Activated T-cell treated with anti-CD3 and anti-CD28 coated beads for 24 hours (primary cell): ENCODE results near the gene TSACC.
"Not testable (repeated sequence)": the region's sequence is repeated elsewhere in the genome, so short reads cannot be mapped to it uniquely, and the experiment has no call there.

Experiments
- DNase-seq: peaks from one replicate; pipeline ENCODE4 v3.0.0-alpha.2; 2020; ENCODE audit warnings: low read depth

The TSACC gene

DNA sequence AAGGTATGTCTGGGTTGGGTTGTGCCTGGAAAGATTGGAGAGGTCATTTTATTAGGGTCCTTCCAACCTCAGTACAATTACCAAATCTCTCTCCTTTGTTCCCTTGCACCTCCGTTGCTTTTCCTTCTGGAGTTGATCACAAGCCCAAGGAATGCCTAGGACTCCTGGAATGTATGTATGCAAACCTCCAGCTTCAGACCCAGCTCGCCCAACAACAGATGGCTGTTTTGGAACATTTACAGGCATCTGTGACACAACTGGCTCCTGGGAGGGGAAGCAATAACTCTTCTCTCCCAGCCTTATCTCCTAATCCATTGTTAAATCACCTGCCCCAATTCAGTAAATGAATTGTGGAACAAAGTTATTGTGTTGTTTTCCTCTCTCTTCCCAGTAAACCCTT, 8.3 kb downstream of the TSACC start:
- no peak for DNase-seq

GRCh38 chr1:156347331-156347730, 9.0 kb downstream of the TSACC start:
- DNase-seq = no peak

GRCh38 chr1:156352481-156352880, 14.2 kb downstream of the TSACC start:
- DNase-seq = not testable (repeated sequence)

DNA sequence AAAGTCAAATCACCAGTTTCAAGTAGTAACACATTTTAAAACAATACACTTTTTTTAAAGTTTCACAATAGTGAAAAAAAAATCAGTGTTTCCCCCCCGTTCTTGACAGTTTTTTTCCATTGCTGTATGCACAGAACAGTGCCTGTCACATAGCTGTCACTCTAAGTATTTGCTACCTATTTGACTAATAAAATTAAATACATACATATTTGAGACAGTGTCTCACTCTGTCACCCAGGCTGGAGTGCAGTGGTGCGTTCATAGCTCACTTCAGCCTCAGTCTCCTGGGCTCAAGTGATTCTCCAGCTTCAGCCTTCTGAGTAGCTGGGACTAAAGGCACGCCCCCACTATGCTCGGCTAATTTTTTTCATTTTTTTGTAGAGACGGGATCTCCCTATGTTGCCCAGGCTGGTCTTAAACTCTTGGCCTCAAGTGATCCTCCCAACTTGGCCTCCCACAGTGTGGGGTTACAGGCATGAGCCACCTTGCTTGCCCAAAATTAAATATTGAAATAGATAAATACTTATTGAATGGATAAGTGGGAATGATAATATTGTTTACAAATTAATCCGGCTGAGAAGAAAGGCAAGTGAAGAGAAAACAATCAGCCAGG, 18.0 kb downstream of the TSACC start:
- no peak for DNase-seq

- DNase-seq = peak; percentile 47
Measured at GRCh38 chr1:156356875-156357534, 18.7 kb downstream of the TSACC start.

DNA sequence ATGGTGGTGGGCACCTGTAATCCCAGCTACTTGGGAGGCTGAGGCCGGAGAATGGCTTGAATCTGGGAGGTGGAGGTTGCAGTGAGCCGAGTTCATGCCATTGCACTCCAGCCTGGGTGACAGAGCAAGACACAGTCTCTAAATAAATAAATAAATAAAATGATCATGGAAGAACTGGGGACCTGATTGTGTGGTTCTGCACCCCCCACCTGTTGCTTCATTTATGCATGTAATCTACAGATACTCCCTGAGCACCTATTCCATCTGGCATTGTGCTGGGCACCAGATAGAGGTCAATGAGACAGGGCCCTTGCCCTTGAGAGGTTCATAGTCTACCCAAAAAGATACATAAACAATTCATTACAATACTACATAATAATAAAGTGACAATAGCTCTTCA, 19.7 kb downstream of the TSACC start:
- no peak for DNase-seq

DNA sequence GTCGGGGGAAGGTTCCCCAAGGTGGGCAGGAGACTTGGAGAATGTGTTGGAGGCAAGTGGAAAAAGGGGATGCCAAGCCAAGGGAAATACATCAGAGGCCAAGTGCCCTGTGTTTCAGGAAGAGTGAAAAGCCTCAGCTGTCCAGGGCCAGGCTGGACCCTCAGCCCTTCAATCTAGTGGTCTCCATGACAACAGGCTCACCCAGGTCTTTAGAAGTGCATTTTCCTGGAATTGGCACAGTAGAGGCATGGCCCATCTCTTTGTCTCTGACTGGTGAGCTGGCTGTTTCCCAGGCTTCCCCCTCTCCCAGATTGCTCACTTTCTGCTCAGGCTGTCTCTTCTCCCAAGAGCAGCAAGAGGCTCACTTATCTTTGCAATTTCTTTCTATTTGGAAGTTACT, 20.3 kb downstream of the TSACC start:
- no peak for DNase-seq

DNA sequence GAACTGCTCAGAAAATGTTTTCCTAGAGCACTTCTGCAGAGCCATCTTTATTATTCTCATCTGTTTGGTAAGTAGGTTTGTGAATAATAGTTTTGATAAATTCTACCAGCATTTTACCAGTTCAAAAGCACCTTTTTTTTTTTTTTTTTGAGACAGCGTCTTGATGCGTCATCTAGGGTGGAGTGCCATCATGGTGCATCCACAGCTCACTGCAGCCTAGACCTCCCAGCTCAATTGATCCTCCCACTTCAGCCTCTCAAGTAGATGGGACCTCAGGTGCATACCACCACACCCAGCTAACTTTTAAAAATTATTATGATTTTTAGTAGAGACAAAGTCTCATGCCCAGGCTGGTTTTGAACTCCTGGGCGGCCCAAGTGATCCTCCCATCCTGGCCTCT, 20.9 kb downstream of the TSACC start:
- no peak for DNase-seq

DNA sequence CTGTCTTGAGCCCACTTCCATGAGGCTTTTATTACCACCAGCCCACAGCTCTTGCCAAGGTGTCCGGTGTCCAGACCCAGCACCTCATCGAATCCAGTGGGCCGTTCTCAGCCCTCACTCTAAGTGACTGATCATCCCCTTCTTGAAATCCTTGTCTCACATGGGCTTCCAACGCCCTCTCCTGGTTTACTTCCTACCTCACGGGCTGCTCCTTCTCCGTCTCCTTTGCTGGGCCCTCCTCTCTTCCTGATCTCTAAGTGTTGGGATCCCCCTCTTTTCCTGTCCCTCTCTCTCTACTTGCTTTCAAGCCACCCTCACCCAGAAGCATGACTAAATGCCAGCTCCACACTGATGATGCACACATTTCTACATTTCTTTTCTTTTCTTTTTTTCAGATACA, 21.6 kb downstream of the TSACC start:
- DNase-seq = no peak

DNA sequence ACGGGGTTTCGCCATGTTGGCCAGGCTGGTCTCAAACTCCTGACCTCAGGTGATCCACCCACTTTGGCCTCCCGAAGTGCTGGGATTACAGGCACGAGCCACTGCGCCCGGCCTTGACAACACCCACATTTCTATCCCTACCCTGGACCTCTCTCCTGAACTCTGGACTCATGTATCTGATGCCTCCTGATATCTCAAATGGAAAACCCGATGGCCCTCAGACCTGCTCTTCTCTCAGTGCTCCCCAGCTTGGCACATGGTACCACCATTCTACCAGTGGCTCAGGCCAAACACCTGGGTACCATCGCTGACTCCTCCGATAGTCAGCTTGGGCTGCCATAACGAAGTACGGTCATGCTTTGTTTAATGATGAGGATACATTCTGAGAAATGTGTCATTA, 22.2 kb downstream of the TSACC start:
- DNase-seq = no peak

- DNase-seq = no peak
Measured at GRCh38 chr1:156365754-156366153, 27.4 kb downstream of the TSACC start.

DNA sequence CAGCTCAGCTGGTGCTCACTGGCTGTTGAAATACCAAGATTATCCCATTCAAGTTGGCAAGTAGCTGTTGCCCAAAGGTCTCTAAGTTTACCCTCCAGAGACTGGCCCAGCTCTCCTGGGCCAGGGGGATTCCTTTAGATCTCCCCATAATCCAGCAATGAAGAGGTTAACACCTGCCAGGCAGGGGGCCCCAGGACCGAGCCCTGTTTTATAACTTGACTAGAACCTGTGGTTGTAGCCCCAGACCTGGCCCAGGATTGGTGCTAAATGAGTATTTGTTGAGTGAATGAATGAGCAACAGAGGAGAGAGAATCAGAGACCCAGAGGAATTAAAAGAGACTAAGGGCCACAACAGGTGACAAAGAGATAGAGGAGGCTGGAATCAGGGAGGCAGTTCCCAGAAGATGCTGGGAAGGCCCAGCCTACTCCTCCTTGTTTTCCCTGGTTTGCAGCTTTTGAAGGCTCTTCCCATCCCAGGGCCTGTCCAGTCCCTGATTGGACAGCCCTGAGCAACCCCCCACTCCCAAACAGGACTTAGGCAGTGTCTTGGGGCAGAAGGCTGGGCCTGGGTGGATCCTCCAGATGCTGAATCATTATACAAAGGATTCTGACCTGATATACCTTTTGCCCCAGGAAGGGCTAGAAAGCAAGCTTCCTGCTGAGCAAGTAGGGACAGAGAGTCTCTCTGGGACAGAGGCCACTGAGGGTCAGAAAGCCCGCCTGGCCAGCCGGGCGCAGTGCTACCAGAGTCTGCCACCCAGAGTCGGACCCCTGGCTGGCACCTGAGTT, 28.2 kb downstream of the TSACC start:
- no peak for DNase-seq

DNA sequence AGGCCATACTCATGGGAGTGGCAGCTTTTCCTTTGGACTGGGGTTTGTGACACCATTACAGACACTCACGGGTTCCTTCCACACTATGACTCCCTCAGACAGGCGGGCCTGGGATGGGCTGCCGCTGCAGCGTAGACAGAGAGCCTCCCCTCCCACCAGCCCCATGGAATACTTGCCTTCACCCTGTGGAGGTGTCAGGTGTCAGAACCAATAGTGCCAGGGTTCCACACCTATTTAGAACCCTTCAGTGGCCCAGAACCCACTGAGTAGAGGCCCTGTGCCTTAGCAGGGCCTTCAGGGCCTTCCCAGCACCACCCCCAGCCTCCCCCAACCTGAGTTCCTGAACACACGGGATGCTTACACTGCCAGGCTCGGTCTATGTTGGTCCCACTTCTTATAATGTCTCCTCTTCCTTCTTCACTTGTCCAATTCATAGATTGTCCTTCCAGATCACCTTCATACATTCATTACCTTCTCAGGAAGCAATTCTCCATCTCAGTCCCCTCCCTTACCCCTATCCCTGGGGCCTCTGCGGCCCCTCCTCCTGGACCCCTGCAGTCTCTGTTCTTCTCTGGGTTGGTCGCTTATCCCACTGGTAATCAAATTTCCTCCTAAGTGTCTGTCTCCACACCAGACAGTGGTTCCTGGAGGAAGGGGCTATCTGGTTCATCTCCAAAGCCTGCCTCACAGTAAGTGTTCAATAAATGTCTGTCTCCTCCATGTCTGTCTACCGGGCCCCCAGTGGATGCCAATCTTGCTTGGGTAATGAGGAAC, 29.2 kb downstream of the TSACC start:
- no peak for DNase-seq

- DNase-seq = no peak
Measured at GRCh38 chr1:156368157-156368658, 29.9 kb downstream of the TSACC start.

DNA sequence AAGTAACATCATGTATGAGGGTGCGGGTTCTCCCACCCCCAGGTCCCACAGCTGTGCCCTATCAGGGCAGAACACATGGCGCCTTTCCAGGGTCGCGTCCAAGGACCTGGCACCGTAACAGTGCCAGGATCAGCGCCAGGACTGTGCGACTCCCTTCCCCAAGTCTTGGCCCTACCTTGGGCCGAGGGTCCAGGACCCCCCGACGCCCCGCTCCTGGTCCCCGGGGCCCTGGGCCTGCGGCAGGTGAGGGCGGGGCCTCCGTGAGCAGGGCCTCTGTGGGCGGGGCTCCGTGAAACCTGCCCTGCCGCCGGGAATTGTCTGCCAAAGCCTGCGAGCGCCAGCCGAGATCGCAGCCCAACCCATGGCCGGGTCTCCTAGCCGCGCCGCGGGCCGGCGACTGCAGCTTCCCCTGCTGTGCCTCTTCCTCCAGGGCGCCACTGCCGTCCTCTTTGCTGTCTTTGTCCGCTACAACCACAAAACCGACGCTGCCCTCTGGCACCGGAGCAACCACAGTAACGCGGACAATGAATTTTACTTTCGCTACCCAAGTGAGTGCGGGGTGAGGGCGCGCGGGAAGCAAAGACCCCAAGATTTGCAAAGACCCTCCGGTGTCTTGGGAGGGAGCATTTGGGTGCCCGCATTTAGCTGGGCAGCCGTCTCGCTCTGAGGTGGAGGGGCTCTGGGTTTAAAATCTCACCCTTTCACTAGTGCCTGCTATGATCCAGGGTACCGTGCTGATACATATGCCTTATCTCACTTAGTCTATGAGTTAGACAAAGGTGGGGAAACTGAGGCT, 30.8 kb downstream of the TSACC start, which contains the start of gene RHBG:
Gene RHBG, plus strand, starts transcription at position 323 of the 796 bp plus-strand sequence. Its CDS starts 39 bp downstream, at position 362.
- DNase-seq = no peak

DNA sequence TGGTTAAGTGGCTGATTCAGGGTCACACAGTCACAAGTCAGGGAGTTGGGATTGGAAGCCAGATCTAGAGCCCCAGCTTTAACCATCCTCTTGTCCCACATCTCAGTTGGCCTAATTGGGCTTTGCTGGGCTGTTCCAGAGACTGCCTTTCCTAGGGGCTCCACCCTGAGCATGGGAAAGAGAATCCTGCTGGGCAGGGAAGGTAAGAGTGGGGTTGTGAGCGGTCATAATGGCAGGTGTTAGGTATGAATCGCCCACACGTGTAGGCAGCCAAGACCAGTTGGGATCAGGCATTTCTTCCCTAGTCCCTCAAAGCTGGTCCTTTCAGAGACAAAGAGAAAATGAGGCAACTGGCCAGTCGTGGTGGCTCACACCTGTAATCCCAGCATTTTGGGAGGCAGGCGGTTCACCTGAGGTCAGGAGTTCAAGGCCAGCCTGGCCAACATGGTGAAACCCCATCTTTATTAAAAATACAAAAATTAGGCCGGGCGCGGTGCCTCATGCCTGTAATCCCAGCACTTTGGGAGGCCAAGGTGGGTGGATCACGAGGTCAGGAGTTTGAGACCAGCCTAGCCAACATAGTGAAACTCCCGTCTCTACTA, 31.5 kb downstream of the TSACC start:
- DNase-seq = not testable (repeated sequence)

GRCh38 chr1:156371553-156372264, 33.4 kb downstream of the TSACC start:
- DNase-seq = no peak

DNA sequence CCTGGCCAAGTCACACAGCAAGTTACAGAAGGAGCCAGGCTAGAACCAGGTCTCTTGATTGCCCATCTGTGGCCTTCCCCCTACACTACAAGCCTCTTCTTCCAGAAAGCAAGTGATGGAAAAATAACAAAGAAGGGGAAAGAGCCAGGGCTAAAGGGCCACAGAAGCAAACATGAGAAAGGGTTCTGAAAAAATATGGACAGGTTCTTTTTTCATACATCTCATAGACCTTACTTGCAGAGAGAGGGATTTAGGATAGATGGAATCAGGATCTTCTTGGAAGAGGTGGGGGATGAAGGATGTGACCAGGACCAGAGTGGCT, 33.9 kb downstream of the TSACC start:
- no peak for DNase-seq

GRCh38 chr1:156372876-156373275, 34.5 kb downstream of the TSACC start:
- no peak for DNase-seq

- no peak for DNase-seq
Measured at GRCh38 chr1:156373546-156373945, 35.2 kb downstream of the TSACC start.
